ENCODE data around the gene PRKCQ.

Gene PRKCQ

DNA sequence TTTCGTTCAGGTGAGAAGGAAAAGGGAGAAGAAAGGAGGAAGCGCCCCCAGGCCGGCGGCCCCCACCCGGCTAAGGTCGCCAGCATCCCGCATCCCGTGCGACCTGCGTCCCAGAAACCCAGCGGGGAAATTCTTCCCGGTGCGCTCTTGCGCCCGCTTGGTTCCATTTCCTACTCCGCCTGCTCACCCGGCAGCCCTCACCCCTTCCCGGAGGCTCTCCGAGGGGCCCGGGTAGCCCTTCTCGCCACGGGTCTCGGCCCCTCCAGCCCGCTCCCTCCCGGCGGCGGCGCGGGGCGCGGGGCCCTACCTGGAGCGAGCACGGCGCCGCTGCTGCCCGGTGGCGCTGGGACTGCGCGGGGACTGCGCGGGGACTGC lies at the start of gene PRKCQ:
Gene PRKCQ (minus strand): TSS at position 373 of the 375 bp plus-strand sequence. CDS start 65,141 bp downstream, outside the sequence.
- no peak for DNase-seq

DNA sequence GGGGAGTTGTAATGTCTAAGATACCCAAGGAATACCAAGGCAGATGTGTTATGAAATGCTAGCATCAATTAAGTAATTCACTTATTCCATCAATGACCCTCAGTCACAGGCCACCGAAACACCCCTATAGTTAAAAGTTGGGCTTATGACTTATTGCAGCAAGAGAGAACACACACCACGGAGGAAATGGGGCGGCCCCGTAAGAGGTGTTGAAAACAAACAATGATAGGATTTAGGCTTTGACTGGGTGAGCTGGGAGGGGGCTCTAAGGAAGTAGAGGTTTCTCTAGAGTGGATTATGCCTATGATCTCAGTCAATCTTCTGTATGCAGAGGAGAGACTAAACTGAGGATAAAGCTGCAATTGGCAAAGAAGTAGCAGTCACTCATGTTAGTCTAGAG lies 45.4 kb upstream of the PRKCQ start:
- no peak for DNase-seq

DNA sequence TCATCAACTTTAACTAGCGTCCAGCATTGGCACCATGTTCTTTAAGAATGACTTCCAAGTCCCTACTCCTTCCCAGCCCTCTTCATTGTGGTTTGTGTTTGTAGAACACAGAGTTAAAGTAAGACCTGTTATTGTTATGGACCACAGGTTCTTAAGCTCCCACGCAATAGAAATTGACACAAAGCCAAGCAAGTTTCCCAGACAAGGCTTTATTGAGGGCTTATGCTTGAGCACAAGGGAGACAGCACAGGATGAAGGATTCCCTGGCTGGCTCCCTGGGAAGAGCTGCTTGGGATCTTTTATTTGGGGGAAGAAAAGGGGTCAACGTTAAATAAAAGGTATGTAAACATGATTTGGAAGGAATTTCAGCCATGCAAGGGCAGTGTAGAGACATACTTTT lies 44.3 kb upstream of the PRKCQ start:
- DNase-seq, result no peak

DNA sequence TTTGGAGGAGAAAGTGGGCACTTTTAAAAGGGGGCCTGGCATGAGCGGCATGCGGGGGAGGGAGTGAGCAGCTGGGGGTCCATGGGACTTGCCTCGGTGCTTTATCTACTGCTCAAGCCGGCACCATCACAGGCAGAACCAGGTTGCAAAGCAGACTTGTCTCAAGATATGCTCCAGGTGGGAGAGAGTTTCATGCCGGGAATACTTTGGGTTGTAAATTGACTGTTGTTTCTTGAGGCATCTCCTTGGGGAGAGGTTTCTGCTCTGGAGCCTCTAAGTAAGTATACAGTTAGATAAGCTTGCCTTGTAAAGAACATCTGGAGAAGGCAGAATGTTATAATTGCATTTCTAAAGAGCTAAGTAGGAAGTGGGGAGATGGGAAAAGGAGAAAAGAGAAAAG lies 42.8 kb upstream of the PRKCQ start:
- DNase-seq, result no peak

DNA sequence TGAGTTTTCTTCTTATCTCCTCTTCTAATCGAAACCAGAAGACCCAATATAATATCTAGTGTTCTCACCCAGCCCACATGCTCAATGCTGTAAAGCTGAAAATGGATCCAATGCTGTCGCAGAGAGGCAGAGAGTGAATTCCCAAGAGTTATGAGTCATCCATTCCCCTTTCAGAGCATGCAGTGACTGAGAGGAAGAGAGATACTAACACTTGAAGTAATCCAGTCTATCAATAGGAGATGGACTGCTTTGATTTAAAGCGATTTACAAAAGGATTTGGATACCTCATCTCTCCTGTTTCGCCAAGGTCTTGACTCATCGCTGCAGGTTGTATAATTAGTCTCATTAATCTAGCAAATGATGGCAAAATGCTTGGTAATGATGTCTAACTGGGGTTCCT lies 41.5 kb upstream of the PRKCQ start:
- no peak for DNase-seq

DNA sequence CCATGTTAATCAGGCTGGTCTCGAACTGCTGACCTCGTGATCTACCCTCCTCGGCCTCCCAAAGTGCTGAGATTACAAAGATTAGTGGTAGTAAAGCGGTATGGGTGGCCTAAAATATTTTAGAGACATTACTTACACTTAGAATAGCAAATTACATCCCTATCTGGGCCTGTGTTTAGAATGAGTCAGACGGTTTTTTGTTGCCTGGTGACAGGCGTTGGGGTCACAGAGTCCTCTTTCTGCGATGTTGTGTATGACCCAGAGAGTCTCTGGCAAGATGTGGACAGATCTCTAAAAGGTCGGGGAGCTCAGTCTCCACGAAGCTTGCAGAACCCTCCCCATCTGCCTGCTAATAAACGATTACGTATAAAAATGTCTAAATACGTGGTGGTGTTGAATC lies 39.6 kb upstream of the PRKCQ start:
- DNase-seq, result no peak

DNA sequence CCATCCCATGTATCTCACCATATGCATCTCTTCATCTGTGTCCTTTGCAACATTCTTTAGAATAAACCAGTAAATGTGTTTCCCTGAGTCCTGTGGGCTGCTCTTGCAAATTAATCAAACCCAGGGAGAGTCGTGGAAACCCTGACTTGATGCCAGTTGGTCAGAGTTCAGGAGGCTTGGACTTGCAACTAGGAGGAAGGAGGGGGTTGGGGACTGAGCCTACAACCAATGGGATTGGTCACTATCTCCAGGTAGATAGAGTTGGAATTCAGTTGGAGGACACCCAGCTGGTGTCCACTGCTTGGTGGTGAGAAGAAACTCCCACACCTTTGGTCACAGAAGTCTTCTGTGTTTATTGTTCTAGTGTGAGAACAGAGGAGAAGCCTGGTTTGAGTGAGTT lies 38.3 kb upstream of the PRKCQ start:
- DNase-seq, result no peak

DNA sequence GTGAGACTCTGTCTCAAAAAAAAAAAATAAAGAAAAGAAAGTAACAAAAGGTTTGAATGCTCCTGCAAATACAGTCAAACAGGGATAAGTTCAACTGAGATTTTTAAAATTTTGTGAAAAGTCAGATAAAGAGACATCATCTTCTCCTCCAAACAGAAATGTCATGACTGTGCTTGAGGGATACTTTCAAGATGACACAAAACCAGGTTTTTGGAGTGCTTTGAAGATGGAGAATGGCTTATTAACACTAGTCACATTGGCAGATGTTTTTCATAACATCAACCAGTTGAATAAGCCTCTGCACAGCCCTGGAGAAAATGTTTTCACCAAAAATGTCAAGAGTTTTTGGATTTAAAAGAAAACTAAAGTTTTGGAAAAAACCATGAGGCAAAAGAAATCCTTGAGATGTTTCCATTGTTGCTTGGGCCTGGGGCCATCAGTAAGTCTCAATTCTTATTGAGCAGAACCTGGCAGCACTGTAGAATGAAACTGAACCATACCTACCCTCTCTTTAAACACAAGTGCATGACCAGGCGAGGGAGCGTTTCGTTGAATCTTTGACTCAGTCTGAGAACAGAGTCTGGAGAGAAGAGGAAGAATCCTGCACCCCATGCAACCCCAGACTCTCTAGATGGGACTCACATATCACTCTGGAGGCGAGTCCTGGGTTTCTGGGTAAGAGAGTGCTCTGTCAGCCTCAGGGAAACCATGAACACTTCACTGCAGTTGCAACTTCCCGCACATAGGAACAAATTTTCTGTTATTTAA lies 37.4 kb upstream of the PRKCQ start:
- peak in 1 of 2 experiments; percentile 40 for DNase-seq

DNA sequence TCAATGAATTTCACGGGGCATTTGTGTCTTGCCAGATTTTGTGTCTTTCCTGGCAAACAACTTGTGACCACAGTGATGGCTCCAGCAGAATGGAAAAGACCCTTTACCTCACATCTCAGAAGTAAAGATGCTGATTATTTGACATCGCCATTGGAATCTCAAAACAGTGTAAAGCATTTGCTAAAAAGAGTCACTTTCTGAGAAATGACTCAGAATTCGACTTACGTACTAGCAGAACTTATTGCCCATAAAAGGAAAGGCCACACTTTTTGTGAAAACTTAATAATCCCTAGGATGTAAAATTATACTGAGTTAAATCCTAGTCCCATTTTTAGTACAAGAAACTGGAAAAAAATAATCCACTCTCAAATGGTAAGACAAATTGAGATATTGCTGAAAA lies 35.9 kb upstream of the PRKCQ start:
- DNase-seq, result no peak

DNA sequence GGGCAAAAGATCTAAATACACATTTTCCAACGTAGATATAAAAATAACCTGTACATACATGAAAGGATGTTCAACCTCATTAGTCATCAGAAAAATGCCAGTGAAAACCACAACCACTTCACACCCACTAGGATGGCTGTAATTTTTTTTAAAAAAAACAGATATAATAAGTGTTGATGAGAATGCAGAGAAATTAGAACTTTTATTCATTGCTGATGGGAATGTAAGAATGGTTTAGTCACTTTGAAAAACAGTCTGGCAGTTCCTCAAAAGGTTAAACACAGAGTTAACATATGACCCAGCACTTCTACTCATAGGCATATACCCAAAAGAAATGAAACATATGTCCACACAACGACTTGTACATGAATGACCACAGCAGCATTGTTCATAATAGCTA lies 32.3 kb upstream of the PRKCQ start:
- DNase-seq, result no peak

DNA sequence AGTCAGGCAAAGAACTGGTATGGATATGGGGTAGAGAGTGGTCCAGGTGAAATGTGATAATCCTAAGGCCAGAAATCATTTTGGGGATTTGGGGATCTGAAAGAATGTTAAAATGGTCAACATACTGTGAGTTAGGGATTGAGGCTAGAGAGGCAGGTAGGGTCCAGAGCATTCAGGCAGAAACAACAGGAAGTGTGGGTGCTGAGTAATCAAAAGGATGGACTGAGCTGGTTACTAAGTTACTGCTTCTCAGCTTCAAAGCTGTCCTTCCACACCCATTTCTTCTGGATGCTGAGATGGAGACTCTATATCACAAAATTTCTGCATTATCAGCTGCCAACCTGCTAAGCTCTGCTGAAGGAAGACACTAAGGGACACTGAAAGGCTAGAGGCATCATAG lies 30.6 kb upstream of the PRKCQ start:
- no peak for DNase-seq

DNA sequence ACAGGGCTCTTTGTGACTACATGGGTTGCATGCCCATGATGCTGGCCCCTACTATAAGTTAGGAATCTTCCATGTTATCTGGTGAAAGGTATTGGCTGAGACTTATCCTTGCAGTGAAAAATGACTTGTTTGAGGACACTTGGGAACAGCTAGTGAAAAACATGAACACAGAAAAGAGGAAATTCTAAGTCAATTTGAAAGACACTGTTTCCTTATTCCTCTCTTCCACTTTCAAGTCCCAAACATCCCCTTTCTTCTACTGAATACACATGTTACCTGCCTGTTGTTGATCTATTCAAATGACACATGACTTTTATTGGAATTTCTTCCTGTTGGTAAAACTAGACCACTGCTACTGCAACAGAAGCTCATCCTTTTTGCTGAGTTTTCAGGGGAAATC lies 29.5 kb upstream of the PRKCQ start:
- DNase-seq, result no peak

DNA sequence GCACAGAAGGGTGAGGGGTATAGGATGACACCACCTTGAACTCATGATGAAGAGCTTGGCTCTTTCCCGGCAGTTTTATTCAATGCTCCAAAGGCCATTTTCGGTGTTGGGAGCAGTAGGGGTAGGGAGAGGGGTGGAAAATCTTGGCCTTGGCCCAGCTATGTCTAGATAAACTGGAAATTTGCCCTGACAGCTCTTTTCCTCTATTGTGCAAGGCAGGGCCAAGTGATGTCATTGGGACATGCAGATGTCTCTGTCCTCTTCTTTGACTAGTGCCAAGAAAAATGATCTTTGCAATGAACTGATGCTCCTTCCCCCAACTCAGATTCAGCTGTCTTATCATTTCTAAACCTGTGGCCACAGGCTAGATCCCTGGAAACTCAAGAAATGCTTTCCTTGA lies 27.7 kb upstream of the PRKCQ start:
- no peak for DNase-seq

DNA sequence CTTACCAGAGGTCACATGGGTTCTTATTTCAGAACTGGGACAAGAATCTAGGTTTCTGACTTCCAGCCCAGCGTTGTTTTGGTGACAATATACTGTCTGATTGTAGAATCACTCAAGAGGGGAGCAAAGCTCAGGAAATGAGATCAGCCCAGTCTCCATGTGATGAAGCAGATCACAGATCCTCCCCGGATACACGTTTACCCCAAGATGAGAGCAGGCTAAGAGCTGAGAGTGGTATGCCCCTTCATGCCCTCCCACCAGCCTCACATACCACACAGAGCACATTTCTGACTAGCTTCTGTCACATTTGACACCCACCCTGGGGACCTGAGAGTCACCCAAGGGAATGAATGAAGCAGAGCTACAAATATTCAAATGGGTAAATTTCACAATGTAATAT lies 27.1 kb upstream of the PRKCQ start:
- DNase-seq, result no peak

DNA sequence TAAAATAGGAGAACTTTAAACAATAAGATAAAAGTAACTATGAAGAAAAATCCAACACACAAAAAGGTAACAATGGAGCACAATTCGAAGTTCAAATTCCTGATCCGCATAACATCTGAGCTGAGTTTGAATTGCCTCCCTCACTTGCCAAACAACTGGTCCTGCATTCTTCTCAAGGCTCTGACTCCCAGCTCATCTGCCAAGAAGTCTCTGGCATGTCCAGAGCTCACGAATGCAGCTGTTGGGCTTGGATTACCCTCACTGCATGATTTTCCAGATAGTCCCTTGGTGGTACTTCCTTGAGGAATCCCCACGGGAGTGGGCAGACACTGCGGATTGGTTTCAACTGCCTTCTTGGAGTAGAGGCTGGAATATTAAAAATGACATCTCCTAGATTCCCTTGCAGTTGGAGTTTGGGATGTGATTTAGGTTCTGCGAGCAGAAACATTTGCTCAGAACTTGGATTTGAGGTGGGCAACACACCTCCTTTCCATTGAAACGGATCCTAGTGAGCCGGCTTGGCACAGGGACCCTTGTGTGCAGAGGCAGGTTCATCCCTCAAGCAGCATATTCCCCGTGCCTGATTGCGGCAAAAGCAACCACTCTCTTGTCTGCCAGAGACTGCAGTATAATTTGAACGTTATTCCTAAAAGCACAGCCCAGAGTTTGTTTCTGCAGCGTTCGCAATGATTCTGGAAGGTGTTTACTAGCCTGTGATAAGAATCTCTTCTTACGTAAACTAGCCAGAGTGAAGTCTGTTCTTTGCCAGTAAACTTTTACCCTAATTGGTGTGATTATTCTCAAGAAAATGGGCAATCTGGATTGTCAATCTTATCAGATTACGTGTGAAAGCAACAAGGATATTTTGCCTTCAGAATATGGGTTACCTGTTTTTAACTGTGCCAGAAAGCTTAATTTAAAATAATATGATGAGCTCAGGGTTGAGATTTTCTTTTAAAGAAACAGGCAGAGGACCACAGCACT lies 23.4 kb upstream of the PRKCQ start:
- no peak for DNase-seq

DNA sequence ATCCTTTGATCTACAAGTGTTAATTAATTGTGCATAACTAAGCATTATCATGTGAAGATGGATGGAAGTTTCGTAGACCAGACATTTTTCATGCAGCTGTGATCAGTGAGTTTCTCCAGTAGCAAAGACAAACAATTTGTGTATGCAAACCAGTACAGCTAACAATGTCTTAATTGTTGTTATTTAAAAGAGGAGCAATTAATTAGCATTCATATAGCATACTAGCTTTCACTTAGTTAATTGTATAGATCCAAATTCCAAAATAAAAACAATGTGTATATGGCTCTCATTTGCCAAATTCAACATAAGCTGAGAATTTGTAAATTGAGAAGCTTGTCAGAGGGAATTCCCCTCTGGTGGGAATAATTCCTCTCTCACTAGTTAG lies 22.6 kb upstream of the PRKCQ start:
- DNase-seq, result no peak

DNA sequence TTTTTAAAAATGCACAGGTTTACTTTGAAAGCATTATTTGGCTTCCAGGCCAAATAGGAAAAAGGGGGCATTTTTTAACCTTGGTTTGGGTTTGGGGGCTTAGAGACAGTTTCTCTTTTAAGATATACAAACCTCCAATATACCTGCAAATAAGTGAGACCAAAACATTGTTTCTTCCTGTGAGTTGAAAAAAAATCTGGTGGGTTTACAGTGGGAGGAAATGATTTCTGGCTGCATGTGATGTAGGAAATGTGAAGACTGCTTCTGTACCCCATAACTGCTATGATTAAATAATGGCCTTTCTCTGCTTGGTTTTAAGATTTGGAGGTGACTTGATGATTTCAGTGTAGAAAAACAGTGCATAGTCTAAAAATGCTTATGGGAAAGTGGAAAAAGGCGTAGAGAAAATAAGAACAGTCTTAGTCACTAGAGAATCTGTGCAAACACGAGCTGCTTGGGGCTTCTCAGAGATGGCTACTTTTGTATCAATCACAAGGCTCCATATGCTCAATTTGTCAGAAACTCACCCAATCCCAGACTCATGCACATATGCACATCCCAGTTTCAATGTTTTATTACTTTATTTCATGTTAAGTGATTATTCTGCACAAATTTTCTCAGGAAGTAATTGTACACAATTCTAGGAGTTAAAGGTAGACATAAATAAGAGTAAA lies 22.1 kb upstream of the PRKCQ start:
- no peak for DNase-seq

DNA sequence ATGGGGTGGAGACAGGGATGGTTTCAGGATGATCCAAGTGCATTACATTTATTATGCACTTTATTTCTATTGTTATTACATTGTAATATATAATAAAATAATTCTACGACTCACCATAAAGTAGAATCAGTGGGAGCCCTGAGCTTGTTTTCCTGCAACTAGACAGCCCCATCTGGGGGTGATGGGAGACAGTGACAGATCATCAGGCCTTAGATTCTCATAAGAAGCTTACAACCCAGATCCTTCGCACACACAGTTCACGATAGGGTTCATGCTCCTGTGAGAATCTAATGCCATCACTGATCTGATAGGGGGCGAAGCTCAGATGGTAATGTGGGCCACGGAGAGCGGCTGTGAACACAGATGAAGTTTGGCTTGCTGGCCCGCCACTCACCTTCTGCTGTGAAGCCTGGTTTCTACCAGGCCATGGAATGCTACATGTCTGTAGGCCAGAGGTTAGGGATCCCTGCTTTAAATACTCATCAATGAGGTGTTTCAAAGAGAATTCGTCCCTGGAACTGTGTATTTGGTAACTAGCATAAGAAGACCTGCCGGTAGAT lies 21.2 kb upstream of the PRKCQ start:
- DNase-seq, result no peak

DNA sequence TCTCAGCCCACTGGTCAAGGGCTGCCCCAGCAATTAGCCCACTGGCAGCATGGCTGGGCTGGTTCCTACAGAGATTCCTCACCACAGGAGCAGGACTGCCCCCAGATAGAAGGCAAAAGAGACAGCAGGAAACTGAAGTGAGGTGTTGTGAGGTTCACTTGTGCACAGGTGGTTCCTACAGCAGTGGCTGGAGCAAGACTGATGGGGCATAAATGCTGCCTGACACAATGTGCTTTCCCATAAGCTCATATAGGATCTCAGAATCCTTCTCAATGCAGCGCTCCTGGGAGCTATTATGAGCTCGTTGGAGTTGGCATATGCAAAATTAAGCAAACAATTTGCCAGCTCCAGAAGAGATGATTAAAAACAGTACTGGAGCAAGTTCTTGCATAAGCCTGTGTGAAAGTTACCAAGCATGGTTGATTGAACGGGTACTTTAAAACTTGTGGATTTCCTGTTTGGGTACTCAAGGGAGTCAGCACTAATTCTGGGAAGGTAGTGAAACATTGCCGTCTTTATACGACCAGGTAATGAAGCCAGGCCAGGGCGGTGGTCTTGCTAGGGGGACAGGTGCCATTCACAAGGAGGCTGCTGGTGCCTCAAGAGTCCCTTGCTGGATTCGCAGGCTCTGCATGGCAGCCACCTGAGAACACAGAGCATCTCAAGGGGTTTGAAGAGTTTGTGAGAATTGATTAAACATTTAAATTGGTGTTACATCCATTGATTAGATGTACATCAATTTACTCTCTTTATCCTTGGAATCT lies 20.3 kb upstream of the PRKCQ start:
- DNase-seq, result peak in 1 of 2 experiments; percentile 52

DNA sequence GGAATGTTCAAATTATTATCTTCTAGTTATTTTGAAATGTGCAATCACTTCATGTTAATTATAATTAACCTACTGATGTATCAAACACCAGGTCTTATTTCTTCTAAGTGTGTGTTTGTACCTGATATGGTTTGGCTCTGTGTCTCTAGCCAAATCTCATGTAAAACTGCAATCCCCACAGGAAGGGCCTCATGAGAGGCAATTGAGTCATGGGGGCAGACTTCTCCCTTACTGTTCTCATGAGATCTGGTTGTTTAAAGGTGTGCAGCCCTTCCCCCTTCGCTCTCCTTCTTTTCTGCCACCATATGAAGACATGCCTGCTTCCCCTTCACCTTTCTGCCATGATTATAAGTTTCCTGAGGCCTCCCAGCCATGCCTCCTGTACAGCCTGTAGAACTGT lies 18.6 kb upstream of the PRKCQ start:
- no peak for DNase-seq

DNA sequence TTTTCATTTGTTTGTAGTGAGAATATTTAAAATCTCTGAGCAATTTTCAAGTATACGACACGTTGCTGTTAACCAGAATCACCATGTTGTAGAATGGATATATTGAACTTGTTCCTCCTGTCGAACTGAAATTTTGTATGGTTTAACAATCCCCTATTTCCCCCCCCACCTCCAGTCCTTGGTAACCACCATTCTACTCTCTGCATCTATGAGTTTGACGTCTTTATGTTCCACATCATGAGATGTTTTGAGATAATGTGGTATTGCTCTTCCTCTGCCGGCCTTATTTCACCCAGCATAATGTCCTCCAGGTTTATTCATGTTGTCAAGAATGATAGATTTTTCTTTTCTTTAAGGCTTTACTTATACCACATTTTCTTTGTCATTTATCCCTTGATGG lies 17.4 kb upstream of the PRKCQ start:
- no peak for DNase-seq

DNA sequence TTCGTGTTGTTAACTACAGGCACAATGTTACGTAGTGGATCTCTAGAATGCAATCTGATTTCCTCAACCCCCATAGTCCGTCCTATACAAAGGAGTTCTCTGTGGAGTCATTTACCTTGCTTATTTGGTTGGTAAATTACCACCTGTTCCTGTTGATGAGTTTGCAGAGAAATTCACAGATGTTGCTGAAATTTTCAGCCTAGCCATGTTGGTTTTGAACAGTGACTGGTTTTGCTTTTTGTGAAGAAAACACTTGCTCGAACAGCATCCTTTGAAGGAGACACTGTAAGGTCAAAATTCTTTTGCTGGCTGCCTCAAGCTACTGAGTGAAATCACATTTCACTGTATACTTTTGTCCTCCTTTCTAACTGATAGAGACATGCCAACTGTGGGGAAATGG lies 15.4 kb upstream of the PRKCQ start:
- DNase-seq, result no peak
